Adrenal gland (tissue), 12 donors: Measurements from ENCODE around the gene C11orf71. TPM values are rescaled to one million over a fixed set of nuclear protein-coding genes. Genes with fewer than 3 reads are reported as not detected.

Source experiments
- DNase-seq, 7 donors: peaks; one replicate each; pipeline ENCODE4 v3.0.0-alpha.2; 2019 to 2020
- H3K27ac ChIP-seq, 5 donors: fragments of 200-600 bp; sonication (generic) in 4 of 5; 1 replicate in 3 of 5; 2 replicates in 2 of 5; pipeline versions ENCODE4 v1.5.1 to v1.8.0; 2016 to 2020; ENCODE audit warnings: mild to moderate bottlenecking in 1 of 5
- H3K27me3 ChIP-seq: fragments of 200-600 bp; 2 replicates; pipeline ENCODE4 v1.8.0; 2021
- H3K36me3 ChIP-seq, 2 donors: fragments of 200-600 bp; replicated peaks in 1 of 2; 1 replicate in 1 of 2; 2 replicates in 1 of 2; pipeline versions ENCODE4 v1.5.1 to v1.8.0; 2018 to 2022
- H3K4me1 ChIP-seq, 2 donors: fragments of 200-600 bp; replicated peaks in 1 of 2; 1 replicate in 1 of 2; 2 replicates in 1 of 2; pipeline versions ENCODE4 v1.5.1 to v1.8.0; 2018 to 2021
- H3K4me3 ChIP-seq, 4 donors: fragments of 200-600 bp; sonication (generic) in 3 of 4; one replicate each; pipeline ENCODE4 v1.5.1; 2016 to 2018
- H3K9me3 ChIP-seq, 3 donors: fragments of 200-600 bp; sonication (generic) in 1 of 3; replicated peaks in 1 of 3; 1 replicate in 2 of 3; 2 replicates in 1 of 3; pipeline versions ENCODE4 v1.5.1 to v1.8.0; 2016 to 2021
- POLR2A ChIP-seq, 2 donors: fragments of 450-650 bp; IDR thresholded peaks; one replicate each; pipeline ENCODE4 v1.6.1; 2017; ENCODE audit warnings: antibody characterized with exemption in 2 of 2, mild to moderate bottlenecking in 2 of 2, moderate library complexity in 1 of 2
- WGBS, 4 donors: extraction: QIAGEN DNeasy Blood & Tissue Kit in 2 of 4; methylation state at CpG; one replicate each; pipeline versions ENCODE4 v1.1.5 to v1.1.7; 2013 to 2017; 5-methylcytosine and 5-hydroxymethylcytosine counted together
- intact Hi-C, 2 donors: fragments of 100-400 bp; cut with DNase I; formaldehyde crosslinking; loops; one replicate each; pipeline versions ENCODE4 v1.14.1 to v1.15.0; 2022 to 2023
- polyA plus RNA-seq, 3 donors: library from polyadenylated mRNA; stranded (reverse); fragments of 200-250 nt in 2 of 3; fragments of 350-450 nt in 1 of 3; fragmentation: Illumina TruSeq in 1 of 3; extraction: RNeasy Lipid Tissue Mini Kit (QIAGEN cat#74804) in 1 of 3; gene quantifications; one replicate each; pipeline ENCODE4 v1.2.3, GENCODE V29; 2013 to 2014
- total RNA-seq, 9 donors: library from RNA; depleted of rRNA in 4 of 9; stranded (reverse); fragments of >200 nt in 4 of 9; fragments of 120-200 nt in 1 of 9; fragmentation: NEBNext Ultra II Directional in 1 of 9; extraction: Animal tissue kit (Norgen Biotek cat#: 25700) in 1 of 9; gene quantifications; one replicate each; pipeline versions ENCODE4 v1.1.0 to v1.2.4, GENCODE V29; 2013 to 2023
- TF ChIP-seq, protein P1 (sequence below), 6 experiments: fragments of 450-650 bp in 4 of 6; fragments of 200-600 bp in 2 of 6; sonication (generic) in 1 of 6; IDR thresholded peaks; 1 replicate in 5 of 6; 2 replicates in 1 of 6; pipeline versions ENCODE4 v1.5.1 to v1.8.0; 2016 to 2021; ENCODE audit warnings: antibody characterized with exemption in 6 of 6, mild to moderate bottlenecking in 2 of 6, moderate library complexity in 1 of 6
- donor health status: healthy with polysubstance abuse.
- donor health status: Bipolar disorder and iron deficiency.
- donor health status: DM: yes; HTN: yes; CAD: no.
- donor health status: DM: no; HTN: no; CAD: no.
- donor health status: DM: no; HTN: no; CAD: no.
- donor health status: DM: yes; HTN: yes; CAD: no.

C11orf71 gene
- total and polyA plus RNA-seq, 12 donors: 8.2 to 19.4 (median 16.8) TPM

DNA sequence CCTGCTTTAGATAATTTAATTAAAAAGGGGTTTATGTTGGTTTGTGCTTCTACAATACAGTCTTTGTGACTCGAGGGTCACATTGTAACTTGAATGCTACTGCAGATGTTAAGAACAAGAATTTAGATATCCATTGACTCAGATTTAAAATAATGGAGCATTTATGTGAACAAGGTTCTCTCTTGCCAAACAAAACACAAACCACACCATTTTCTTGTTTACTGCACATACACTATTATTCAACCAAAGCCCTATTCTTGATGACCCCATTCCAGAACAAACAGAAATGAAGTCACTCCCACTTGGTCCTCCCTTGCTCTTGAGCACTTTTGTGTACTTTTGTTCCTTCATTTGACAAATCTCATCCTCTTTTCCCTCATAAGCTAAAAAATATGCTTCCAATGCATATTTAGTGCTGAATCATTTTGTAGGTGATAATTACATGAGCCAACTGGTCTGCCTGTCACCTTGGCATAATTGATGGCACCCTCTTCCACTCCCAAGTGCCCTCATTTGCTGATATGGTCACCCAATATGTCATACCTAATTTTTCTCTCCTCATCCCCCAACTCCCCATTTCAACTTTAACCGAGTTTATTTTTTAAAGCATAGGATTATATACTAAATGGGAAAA lies 2.8 kb downstream of the C11orf71 start:
- Histone ChIP-seq H3K27me3 (no peaks in the 10 kb centered on the region), H3K27ac (no peak overlapping the region), H3K9me3 (no peaks in the 10 kb centered on the region), H3K36me3 (no peaks in the 10 kb centered on the region), H3K4me1 (peaks cover 14 to 27% of the 10 kb centered on the region in 2 donors), H3K4me3 (no peak overlapping the region)
- DNase-seq: no peak
- 61 to 76% (median 71%) methylated on average over 2 of the region's 2 CpGs for WGBS, 4 donors
- intact Hi-C loops: no loop called here
- TF ChIP-seq, protein P1, sequence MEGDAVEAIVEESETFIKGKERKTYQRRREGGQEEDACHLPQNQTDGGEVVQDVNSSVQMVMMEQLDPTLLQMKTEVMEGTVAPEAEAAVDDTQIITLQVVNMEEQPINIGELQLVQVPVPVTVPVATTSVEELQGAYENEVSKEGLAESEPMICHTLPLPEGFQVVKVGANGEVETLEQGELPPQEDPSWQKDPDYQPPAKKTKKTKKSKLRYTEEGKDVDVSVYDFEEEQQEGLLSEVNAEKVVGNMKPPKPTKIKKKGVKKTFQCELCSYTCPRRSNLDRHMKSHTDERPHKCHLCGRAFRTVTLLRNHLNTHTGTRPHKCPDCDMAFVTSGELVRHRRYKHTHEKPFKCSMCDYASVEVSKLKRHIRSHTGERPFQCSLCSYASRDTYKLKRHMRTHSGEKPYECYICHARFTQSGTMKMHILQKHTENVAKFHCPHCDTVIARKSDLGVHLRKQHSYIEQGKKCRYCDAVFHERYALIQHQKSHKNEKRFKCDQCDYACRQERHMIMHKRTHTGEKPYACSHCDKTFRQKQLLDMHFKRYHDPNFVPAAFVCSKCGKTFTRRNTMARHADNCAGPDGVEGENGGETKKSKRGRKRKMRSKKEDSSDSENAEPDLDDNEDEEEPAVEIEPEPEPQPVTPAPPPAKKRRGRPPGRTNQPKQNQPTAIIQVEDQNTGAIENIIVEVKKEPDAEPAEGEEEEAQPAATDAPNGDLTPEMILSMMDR (IDR thresholded peaks at IDR 0.05): no peak
- TF ChIP-seq POLR2A (IDR thresholded peaks at IDR 0.05): no peak

DNA sequence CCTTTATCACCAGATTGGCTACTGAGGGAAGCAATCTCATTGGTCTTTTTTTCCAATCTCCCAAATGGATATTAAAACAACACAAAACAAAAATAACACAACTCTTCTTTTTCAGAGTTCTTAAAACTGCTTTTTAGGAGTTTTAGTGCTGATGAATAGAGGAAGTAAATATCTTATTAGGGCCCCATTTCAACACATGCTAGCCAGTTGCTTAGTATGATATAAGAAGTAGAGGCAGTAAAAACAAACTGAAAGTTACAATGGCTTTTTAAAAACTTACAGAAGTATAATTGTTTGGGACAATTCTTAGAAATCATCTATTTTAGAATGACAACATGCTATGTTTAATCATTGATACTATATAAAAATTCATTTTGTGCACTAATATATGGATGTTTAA lies 3.4 kb downstream of the C11orf71 start:
- intact Hi-C loops: no loop called here
- Histone ChIP-seq H3K36me3 (no peaks in the 10 kb centered on the region), H3K9me3 (no peaks in the 10 kb centered on the region), H3K27ac (no peak overlapping the region), H3K27me3 (no peaks in the 10 kb centered on the region), H3K4me3 (no peak overlapping the region), H3K4me1 (peaks cover 14 to 25% of the 10 kb centered on the region in 2 donors)
- TF ChIP-seq, protein P1 (IDR thresholded peaks at IDR 0.05): no peak
- no peak for TF ChIP-seq POLR2A (IDR thresholded peaks at IDR 0.05)
- DNase-seq: no peak

DNA sequence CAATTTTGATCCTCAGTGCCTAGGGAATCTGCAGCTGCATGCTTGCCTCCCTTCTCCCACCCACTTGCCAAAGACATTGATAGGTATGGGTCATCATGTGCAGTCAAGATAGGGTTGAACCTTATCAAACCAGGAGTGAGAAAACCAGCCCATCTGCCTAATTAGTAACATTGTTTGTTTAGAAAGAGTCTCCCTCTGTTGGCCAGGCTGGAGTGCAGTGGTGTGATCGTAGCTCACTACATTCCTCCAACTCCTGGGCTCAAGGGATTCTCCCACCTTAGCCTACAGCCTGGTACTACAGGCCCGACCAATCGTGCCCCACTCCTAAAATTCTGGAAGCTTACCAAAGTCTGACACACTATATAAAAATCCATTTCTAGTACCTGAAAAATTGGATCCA lies 4.6 kb downstream of the C11orf71 start:
- Histone ChIP-seq H3K4me1 (peaks cover 14 to 18% of the 10 kb centered on the region in 2 donors), H3K36me3 (no peaks in the 10 kb centered on the region), H3K27me3 (peaks cover 8% of the 10 kb centered on the region), H3K4me3 (no peak overlapping the region), H3K9me3 (no peaks in the 10 kb centered on the region), H3K27ac (no peak overlapping the region)
- DNase-seq: no peak
- 56 to 66% (median 58%) methylated on average over 3 of the region's 3 CpGs for WGBS, 4 donors
- no peak for TF ChIP-seq POLR2A (IDR thresholded peaks at IDR 0.05)
- TF ChIP-seq, protein P1 (IDR thresholded peaks at IDR 0.05): no peak
- intact Hi-C loops: no loop called here

DNA sequence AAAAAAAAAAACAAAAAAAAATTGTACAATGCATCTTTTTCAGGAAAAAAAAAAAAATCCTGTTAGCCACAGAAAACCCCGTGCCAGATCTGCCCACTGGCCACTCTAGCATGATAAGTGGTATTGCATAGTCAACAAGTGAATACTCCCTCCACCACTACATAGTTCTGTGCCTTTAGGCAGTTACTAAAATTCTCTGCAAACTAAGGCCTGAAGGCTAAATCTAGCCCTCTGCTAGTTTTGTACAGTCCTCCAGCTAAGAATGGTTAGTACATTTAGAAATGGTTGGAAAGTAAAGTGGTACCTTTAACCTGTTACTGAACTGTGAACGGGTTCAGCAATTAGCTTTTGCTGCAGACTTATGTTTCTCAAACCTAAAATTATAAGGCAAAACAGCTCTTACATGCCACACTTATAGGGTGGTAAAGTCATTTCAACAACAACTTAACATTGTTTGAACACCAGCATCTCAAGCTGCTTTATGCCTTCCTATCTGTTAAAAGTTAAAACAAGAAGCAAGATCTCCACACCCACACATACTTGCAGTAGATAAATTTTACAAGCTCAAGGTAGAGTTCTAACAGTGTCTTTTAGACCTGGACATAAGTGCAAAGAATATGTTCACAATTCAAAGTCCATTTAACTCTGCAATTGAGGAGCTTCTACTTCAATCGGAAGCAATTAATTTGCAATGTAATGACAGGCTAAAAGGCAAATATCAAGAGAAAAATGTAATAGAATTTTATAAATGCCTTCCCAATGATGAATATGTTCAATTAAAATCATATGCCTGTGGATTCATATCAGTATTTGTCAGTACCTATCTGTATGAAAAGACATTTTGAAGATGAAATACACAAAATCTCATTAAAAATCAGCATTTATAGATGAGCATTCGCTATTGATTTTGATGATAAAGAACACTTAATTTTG lies 7.3 kb downstream of the C11orf71 start:
- DNase-seq: no peak
- Histone ChIP-seq H3K27me3 (peaks cover 9% of the 10 kb centered on the region), H3K36me3 (no peaks in the 10 kb centered on the region), H3K27ac (no peak overlapping the region), H3K4me1 (peaks cover 0 to 1% of the 10 kb centered on the region in 2 donors), H3K4me3 (no peak overlapping the region), H3K9me3 (no peaks in the 10 kb centered on the region)
- 79 to 87% (median 84%) methylated on average over 4 of the region's 4 CpGs for WGBS, 4 donors
- TF ChIP-seq POLR2A (IDR thresholded peaks at IDR 0.05): no peak
- TF ChIP-seq, protein P1 (IDR thresholded peaks at IDR 0.05): no peak
- intact Hi-C loops: no loop called here
